Heart left ventricle (tissue), 16 donors: ENCODE measurements around the gene ZNF521. TPM values are rescaled to one million over a fixed set of nuclear protein-coding genes. Genes with fewer than 3 reads are reported as not detected.

Experiments
- ATAC-seq, 4 donors: fragments of 200-7000 bp; cut with Tn5 transposase; one replicate each; pipeline ENCODE4 v1.9.1; 2020 to 2022; ENCODE audit warnings: moderate library complexity in 4 of 4, mild to moderate bottlenecking in 3 of 4, moderate number of reproducible peaks in 1 of 4
- DNase-seq, 5 donors: peaks; one replicate each; pipeline ENCODE4 v3.0.0-alpha.2; 2020
- H3K27ac ChIP-seq, 12 donors: fragments of 200-600 bp; sonication (generic) in 4 of 12; one replicate each; pipeline versions ENCODE4 v1.5.0 to v1.8.0; 2016 to 2022; ENCODE audit warnings: mild to moderate bottlenecking in 2 of 12
- H3K27me3 ChIP-seq, 9 donors: fragments of 200-600 bp; sonication (generic) in 2 of 9; one replicate each; pipeline versions ENCODE4 v1.5.1 to v1.8.0; 2016 to 2022; ENCODE audit warnings: mild to moderate bottlenecking in 3 of 9
- H3K36me3 ChIP-seq, 9 donors: fragments of 200-600 bp; sonication (generic) in 2 of 9; one replicate each; pipeline versions ENCODE4 v1.5.0 to v1.8.0; 2018 to 2022; ENCODE audit warnings: mild to moderate bottlenecking in 2 of 9
- H3K4me1 ChIP-seq, 12 donors: fragments of 200-600 bp; sonication (generic) in 4 of 12; one replicate each; pipeline versions ENCODE4 v1.5.0 to v1.8.0; 2016 to 2022; ENCODE audit warnings: mild to moderate bottlenecking in 3 of 12
- H3K4me3 ChIP-seq, 12 donors: fragments of 200-600 bp; sonication (generic) in 4 of 12; one replicate each; pipeline versions ENCODE4 v1.5.0 to v1.8.0; 2017 to 2022; ENCODE audit warnings: mild to moderate bottlenecking in 9 of 12, moderate library complexity in 4 of 12
- H3K9me3 ChIP-seq, 12 donors: fragments of 200-600 bp; sonication (generic) in 4 of 12; one replicate each; pipeline versions ENCODE4 v1.5.0 to v1.8.0; 2016 to 2022; ENCODE audit warnings: mild to moderate bottlenecking in 1 of 12
- POLR2A ChIP-seq, 2 donors: fragments of 450-650 bp; IDR thresholded peaks; one replicate each; pipeline ENCODE4 v1.6.1; 2017; ENCODE audit warnings: antibody characterized with exemption in 2 of 2, mild to moderate bottlenecking in 2 of 2, moderate library complexity in 2 of 2
- WGBS, 4 donors: extraction: QIAGEN DNeasy Blood & Tissue Kit in 2 of 4; methylation state at CpG; one replicate each; pipeline versions ENCODE4 v1.1.5 to v1.1.7; 2013 to 2018; 5-methylcytosine and 5-hydroxymethylcytosine counted together
- intact Hi-C, 10 donors: fragments of 100-400 bp; cut with DNase I; formaldehyde crosslinking; loops; one replicate each; pipeline versions ENCODE4 v1.11.1 to v1.14.2; 2022
- polyA plus RNA-seq, 2 donors: library from polyadenylated mRNA; stranded (reverse); fragments of 200-250 nt; gene quantifications; one replicate each; pipeline ENCODE4 v1.2.3, GENCODE V29; 2013
- total RNA-seq, 9 donors: library from RNA; depleted of rRNA in 2 of 9; stranded (reverse); fragments of >200 nt in 2 of 9; fragmentation: NEBNext Ultra II Directional in 3 of 9; extraction: Animal tissue kit (Norgen Biotek cat#: 25700) in 3 of 9; gene quantifications; one replicate each; pipeline versions ENCODE4 v1.1.0 to v1.2.4, GENCODE V29; 2016 to 2023
- TF ChIP-seq, protein P1 (sequence below), 12 donors: fragments of 200-600 bp; sonication (generic) in 4 of 12; IDR thresholded peaks; one replicate each; pipeline versions ENCODE4 v1.5.0 to v1.8.0; 2018 to 2022; ENCODE audit warnings: antibody characterized with exemption in 12 of 12, mild to moderate bottlenecking in 5 of 12
- donor health status: ischemic (EF 13 %, LVEDD 7.1; RV severe dilation, severe dysfunction).
- donor health status: healthy with polysubstance abuse.
- donor health status: DM: no; HTN: yes; CAD: no.
- donor health status: DM: no; HTN: no; CAD: no.
- donor health status: ischemic (EF 25% LVEDD 6.9; RV normal size, moderate dysfunction).
- donor health status: ischemic (EF 25% LVEDD 5.7; RV mildly dilated, moderate dysfunction).
- donor health status: healthy.
- donor health status: DM: yes; HTN: yes; CAD: no.
- donor health status: ischemic (EF 35%, LVEDD 5.7; RV mildly dilated, moderate dysfunction).
- donor health status: nonischemic (EF 11% LVEDD 7.7; RV severe dilation, severe dysfunction).
- donor health status: DM: yes; HTN: yes; CAD: no.
- donor health status: PGD.
- donor health status: ischemic (EF 29% LVEDD 5.4; RV normal size, mild dysfunction).
- donor health status: nonischemic (EF 23%, LVEDD 6.1; RV moderate dilation, normal function).

The ZNF521 gene
- total and polyA plus RNA-seq, 11 donors = 1.5 to 24.4 (median 14.9) TPM

GRCh38 chr18:25279556-25279955, 72.4 kb downstream of the ZNF521 start:
- WGBS, 4 donors = 61 to 75% (median 73%) methylated on average over 3 of the region's 3 CpGs
- no peak for DNase-seq
- intact Hi-C loops = loop anchor here in 1 of 10 donors (5.0 kb wide), 1 partner anchor 37 kb away; no protein-coding TSS in a partner anchor
- H3K4me3 ChIP-seq = no peak overlapping the region
- no peak for TF ChIP-seq POLR2A (IDR thresholded peaks at IDR 0.05)
- TF ChIP-seq, protein P1, sequence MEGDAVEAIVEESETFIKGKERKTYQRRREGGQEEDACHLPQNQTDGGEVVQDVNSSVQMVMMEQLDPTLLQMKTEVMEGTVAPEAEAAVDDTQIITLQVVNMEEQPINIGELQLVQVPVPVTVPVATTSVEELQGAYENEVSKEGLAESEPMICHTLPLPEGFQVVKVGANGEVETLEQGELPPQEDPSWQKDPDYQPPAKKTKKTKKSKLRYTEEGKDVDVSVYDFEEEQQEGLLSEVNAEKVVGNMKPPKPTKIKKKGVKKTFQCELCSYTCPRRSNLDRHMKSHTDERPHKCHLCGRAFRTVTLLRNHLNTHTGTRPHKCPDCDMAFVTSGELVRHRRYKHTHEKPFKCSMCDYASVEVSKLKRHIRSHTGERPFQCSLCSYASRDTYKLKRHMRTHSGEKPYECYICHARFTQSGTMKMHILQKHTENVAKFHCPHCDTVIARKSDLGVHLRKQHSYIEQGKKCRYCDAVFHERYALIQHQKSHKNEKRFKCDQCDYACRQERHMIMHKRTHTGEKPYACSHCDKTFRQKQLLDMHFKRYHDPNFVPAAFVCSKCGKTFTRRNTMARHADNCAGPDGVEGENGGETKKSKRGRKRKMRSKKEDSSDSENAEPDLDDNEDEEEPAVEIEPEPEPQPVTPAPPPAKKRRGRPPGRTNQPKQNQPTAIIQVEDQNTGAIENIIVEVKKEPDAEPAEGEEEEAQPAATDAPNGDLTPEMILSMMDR (IDR thresholded peaks at IDR 0.05) = no peak
- no peak for ATAC-seq
- no peak overlapping the region for H3K27ac ChIP-seq
- H3K27me3 ChIP-seq = no peaks in the 10 kb centered on the region
- peaks cover 0 to 65% (median 40%) of the 10 kb centered on the region in 12 donors for H3K4me1 ChIP-seq
- H3K9me3 ChIP-seq = no peaks in the 10 kb centered on the region
- no peaks in the 10 kb centered on the region for H3K36me3 ChIP-seq

DNA sequence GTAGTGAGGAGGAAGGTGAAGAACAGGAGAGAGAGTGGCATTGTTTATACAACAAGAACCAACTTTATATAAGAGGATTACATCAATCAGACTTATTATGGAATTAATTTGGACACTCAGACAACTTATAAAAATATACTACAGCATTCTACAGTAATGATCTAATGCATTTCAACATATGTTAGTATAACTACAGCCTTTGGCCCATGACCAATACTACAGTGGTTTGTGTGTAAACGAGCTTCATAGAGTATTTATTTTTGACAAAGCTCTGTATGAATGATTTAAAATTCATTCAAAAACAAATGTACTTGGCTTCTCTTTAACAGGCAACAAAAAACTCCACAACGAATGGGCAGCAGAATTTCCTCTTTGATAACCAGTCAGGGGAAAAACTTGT, 72.8 kb downstream of the ZNF521 start:
- Histone ChIP-seq H3K27ac (no peak overlapping the region), H3K4me3 (no peak overlapping the region), H3K27me3 (no peaks in the 10 kb centered on the region), H3K4me1 (peaks cover 0 to 61% (median 35%) of the 10 kb centered on the region in 12 donors), H3K9me3 (no peaks in the 10 kb centered on the region), H3K36me3 (no peaks in the 10 kb centered on the region)
- ATAC-seq (no peak), DNase-seq (no peak)
- TF ChIP-seq, protein P1 (IDR thresholded peaks at IDR 0.05) = no peak
- TF ChIP-seq POLR2A (IDR thresholded peaks at IDR 0.05) = no peak
- intact Hi-C loops = loop anchor here in 1 of 10 donors (5.0 kb wide), 1 partner anchor 37 kb away; no protein-coding TSS in a partner anchor
- 39 to 46% (median 45%) methylated on average over 2 of the region's 2 CpGs for WGBS, 4 donors

GRCh38 chr18:25278394-25278793, 73.6 kb downstream of the ZNF521 start:
- H3K36me3 ChIP-seq = no peaks in the 10 kb centered on the region
- 58 to 67% (median 63%) methylated on average over 4 of the region's 4 CpGs for WGBS, 4 donors
- H3K9me3 ChIP-seq = no peaks in the 10 kb centered on the region
- DNase-seq (no peak), ATAC-seq (no peak)
- peak overlapping the region in 3 of 12 donors; percentile 3 to 4 (median 4) for H3K4me3 ChIP-seq
- no peaks in the 10 kb centered on the region for H3K27me3 ChIP-seq
- TF ChIP-seq, protein P1 (IDR thresholded peaks at IDR 0.05) = no peak
- no peak for TF ChIP-seq POLR2A (IDR thresholded peaks at IDR 0.05)
- peaks cover 0 to 58% (median 30%) of the 10 kb centered on the region in 12 donors for H3K4me1 ChIP-seq
- no peak overlapping the region for H3K27ac ChIP-seq
- intact Hi-C loops = loop anchor here in 1 of 10 donors (5.0 kb wide), 1 partner anchor 36 kb away; no protein-coding TSS in a partner anchor

GRCh38 chr18:25275412-25276001, 76.5 kb downstream of the ZNF521 start:
- Histone ChIP-seq H3K27ac (no peak overlapping the region), H3K4me1 (peaks cover 0 to 32% (median 8%) of the 10 kb centered on the region in 12 donors), H3K27me3 (no peaks in the 10 kb centered on the region), H3K4me3 (no peak overlapping the region), H3K9me3 (peaks cover 0 to 10% (median 0%) of the 10 kb centered on the region in 12 donors), H3K36me3 (no peaks in the 10 kb centered on the region)
- peak in 3 of 4 donors; percentile 67 to 91 (median 84) for ATAC-seq
- peak in 2 of 5 donors; percentile 32 to 48 for DNase-seq
- TF ChIP-seq POLR2A (IDR thresholded peaks at IDR 0.05) = no peak
- TF ChIP-seq, protein P1 (IDR thresholded peaks at IDR 0.05) = no peak
- intact Hi-C loops = loop anchor here in 1 of 10 donors (5.0 kb wide), 1 partner anchor 33 kb away; no protein-coding TSS in a partner anchor
- 50 to 58% (median 50%) methylated on average over 11 of the region's 11 CpGs for WGBS, 4 donors
